Liver (tissue), 9 donors: ENCODE results near the gene PTRH1. TPM values are rescaled to one million over a fixed set of nuclear protein-coding genes. Genes with fewer than 3 reads are reported as not detected.

Experiments used
- DNase-seq: peaks from one replicate; pipeline ENCODE4 v3.0.0-alpha.2; 2017; ENCODE audit warnings: low spot score
- H3K27ac ChIP-seq, 2 donors: one replicate each; pipeline ENCODE4 v1.7.0; 2013; ENCODE audit warnings: inconsistent platforms in 2 of 2, low read length in 2 of 2, control low read depth in 1 of 2, low read depth in 1 of 2, mild to moderate bottlenecking in 1 of 2
- H3K27me3 ChIP-seq, 4 donors: one replicate each; pipeline versions ENCODE4 v1.6.1 to v1.7.0; 2013; ENCODE audit warnings: low read length in 3 of 4, inconsistent platforms in 1 of 4, mild to moderate bottlenecking in 1 of 4, moderate library complexity in 1 of 4; ENCODE audit not compliant: control insufficient read depth in 4 of 4, insufficient read depth in 4 of 4
- H3K36me3 ChIP-seq, 4 donors: one replicate each; pipeline versions ENCODE4 v1.6.1 to v1.7.0; 2013; ENCODE audit warnings: low read length in 3 of 4, mild to moderate bottlenecking in 3 of 4, low read depth in 1 of 4, moderate library complexity in 1 of 4; ENCODE audit not compliant: control insufficient read depth in 4 of 4, insufficient read depth in 3 of 4
- H3K4me1 ChIP-seq, 4 donors: one replicate each; pipeline versions ENCODE4 v1.6.1 to v1.7.0; 2013; ENCODE audit warnings: low read length in 3 of 4, mild to moderate bottlenecking in 3 of 4, moderate library complexity in 1 of 4; ENCODE audit not compliant: control insufficient read depth in 4 of 4, insufficient read depth in 4 of 4
- H3K4me3 ChIP-seq, 3 donors: one replicate each; pipeline versions ENCODE4 v1.6.1 to v1.7.0; 2013; ENCODE audit warnings: low read length in 3 of 3, control low read depth in 1 of 3, low read depth in 1 of 3, mild to moderate bottlenecking in 1 of 3
- H3K9ac ChIP-seq, 2 donors: one replicate each; pipeline ENCODE4 v1.7.0; 2013; ENCODE audit warnings: low read length in 2 of 2, mild to moderate bottlenecking in 2 of 2, moderate library complexity in 2 of 2, control low read depth in 1 of 2, low read depth in 1 of 2
- H3K9me3 ChIP-seq, 4 donors: one replicate each; pipeline versions ENCODE4 v1.6.1 to v1.7.0; 2013; ENCODE audit warnings: low read length in 3 of 4; ENCODE audit not compliant: control insufficient read depth in 4 of 4
- ATF3 ChIP-seq: IDR thresholded peaks from 2 replicates; pipeline ENCODE4 v1.6.1; 2016; ENCODE audit warnings: antibody characterized with exemption
- EGR1 ChIP-seq, 2 donors: IDR thresholded peaks; 2 replicates each; pipeline ENCODE4 v1.6.1; 2016 to 2018; ENCODE audit warnings: antibody characterized with exemption in 2 of 2, low read depth in 2 of 2
- FOXA2 ChIP-seq: IDR thresholded peaks from 2 replicates; pipeline ENCODE4 v1.6.1; 2016; ENCODE audit warnings: antibody characterized with exemption
- GABPA ChIP-seq, 2 donors: IDR thresholded peaks in 1 of 2; conservative IDR thresholded peaks in 1 of 2; 2 replicates each; pipeline ENCODE4 v1.6.1; 2016; ENCODE audit warnings: antibody characterized with exemption in 2 of 2, mild to moderate bottlenecking in 1 of 2, moderate library complexity in 1 of 2
- HNF4A ChIP-seq, 2 donors: conservative IDR thresholded peaks; 2 replicates each; pipeline ENCODE4 v1.6.1; 2016; ENCODE audit warnings: antibody characterized with exemption in 2 of 2, mild to moderate bottlenecking in 2 of 2
- HNF4G ChIP-seq: IDR thresholded peaks from 2 replicates; pipeline ENCODE4 v1.6.1; 2016; ENCODE audit warnings: antibody characterized with exemption
- JUND ChIP-seq, 2 donors: IDR thresholded peaks; 2 replicates each; pipeline ENCODE4 v1.6.1; 2016; ENCODE audit warnings: antibody characterized with exemption in 2 of 2
- NR2F2 ChIP-seq: IDR thresholded peaks from 2 replicates; pipeline ENCODE4 v1.6.1; 2016; ENCODE audit warnings: antibody characterized with exemption
- RAD21 ChIP-seq, 2 donors: IDR thresholded peaks; 2 replicates each; pipeline ENCODE4 v1.6.1; 2016; ENCODE audit warnings: antibody characterized with exemption in 2 of 2, mild to moderate bottlenecking in 2 of 2
- REST ChIP-seq: IDR thresholded peaks from 2 replicates; pipeline ENCODE4 v1.6.1; 2016; ENCODE audit warnings: antibody characterized with exemption, mild to moderate bottlenecking
- RXRA ChIP-seq, 2 donors: IDR thresholded peaks; 2 replicates each; pipeline ENCODE4 v1.6.1; 2017 to 2018; ENCODE audit warnings: antibody characterized with exemption in 2 of 2, mild to moderate bottlenecking in 1 of 2
- TAF1 ChIP-seq: conservative IDR thresholded peaks from 2 replicates; pipeline ENCODE4 v1.6.1; 2016; ENCODE audit warnings: antibody characterized with exemption, mild to moderate bottlenecking
- YY1 ChIP-seq: IDR thresholded peaks from 2 replicates; pipeline ENCODE4 v1.6.1; 2016; ENCODE audit warnings: antibody characterized with exemption, mild to moderate bottlenecking
- ZBTB33 ChIP-seq: IDR thresholded peaks from 2 replicates; pipeline ENCODE4 v1.6.1; 2016; ENCODE audit warnings: antibody characterized with exemption
- WGBS: extraction: QIAGEN DNeasy Blood & Tissue Kit; methylation state at CpG from one replicate; pipeline ENCODE4 v1.1.7; 2013; 5-methylcytosine and 5-hydroxymethylcytosine counted together
- polyA plus RNA-seq, 2 donors: library from polyadenylated mRNA; stranded (reverse) in 1 of 2; unstranded in 1 of 2; fragments of 200-250 nt in 1 of 2; fragments of >200 nt in 1 of 2; fragmentation: Nextera tagmentation in 1 of 2; extraction: Ambion mirVana in 1 of 2; gene quantifications; one replicate each; pipeline versions ENCODE4 v1.2.1 to v1.2.3, GENCODE V29; 2013 to 2015
- total RNA-seq, 2 donors: library from RNA; depleted of rRNA; stranded (reverse); fragments of >200 nt; gene quantifications; one replicate each; pipeline ENCODE4 v1.2.3, GENCODE V29; 2014
- TF ChIP-seq, protein P1 (sequence below): IDR thresholded peaks from 2 replicates; pipeline ENCODE4 v1.6.1; 2016; ENCODE audit warnings: antibody characterized with exemption
- TF ChIP-seq, protein P2 (sequence below): fragments of 150-350 bp; IDR thresholded peaks from 2 replicates; pipeline ENCODE4 v1.5.1; 2017; ENCODE audit warnings: improper control_type of control experiment, low read depth, low read length; ENCODE audit not compliant: missing input control
- donor health status: healthy.
- donor health status: healthy.
- donor health status: healthy.
- donor health status: healthy.
- donor health status: healthy.

PTRH1 gene
- total and polyA plus RNA-seq, 4 donors = 6.7 to 21.6 (median 9.7) TPM

- under 1% methylated on average over 44 of the region's 44 CpGs for WGBS
These were observed 453 bp downstream of the PTRH1 start for GRCh38 chr9:127714951-127715469.

GRCh38 chr9:127714020-127714750, 1.3 kb downstream of the PTRH1 start:
- Histone ChIP-seq H3K4me3 (no peak overlapping the region), H3K9ac (no peak overlapping the region), H3K36me3 (no peaks in the 10 kb centered on the region), H3K27ac (no peak overlapping the region), H3K27me3 (no peaks in the 10 kb centered on the region), H3K4me1 (peaks cover 4 to 12% (median 8%) of the 10 kb centered on the region in 4 donors), H3K9me3 (no peaks in the 10 kb centered on the region)
- 84% methylated on average over 19 of the region's 19 CpGs for WGBS
- DNase-seq = no peak
- TF ChIP-seq RAD21 (IDR thresholded peaks at IDR 0.05) = no peak
- TF ChIP-seq RXRA (IDR thresholded peaks at IDR 0.05) = no peak
- TF ChIP-seq GABPA (IDR thresholded peaks at IDR 0.05 in 1 of 2, conservative IDR thresholded peaks at IDR 0.05 in 1 of 2) = no peak
- TF ChIP-seq REST = no peak
- no peak for TF ChIP-seq NR2F2
- TF ChIP-seq, protein P1, sequence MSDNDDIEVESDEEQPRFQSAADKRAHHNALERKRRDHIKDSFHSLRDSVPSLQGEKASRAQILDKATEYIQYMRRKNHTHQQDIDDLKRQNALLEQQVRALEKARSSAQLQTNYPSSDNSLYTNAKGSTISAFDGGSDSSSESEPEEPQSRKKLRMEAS = no peak
- TF ChIP-seq JUND (IDR thresholded peaks at IDR 0.05) = no peak
- TF ChIP-seq, protein P2, sequence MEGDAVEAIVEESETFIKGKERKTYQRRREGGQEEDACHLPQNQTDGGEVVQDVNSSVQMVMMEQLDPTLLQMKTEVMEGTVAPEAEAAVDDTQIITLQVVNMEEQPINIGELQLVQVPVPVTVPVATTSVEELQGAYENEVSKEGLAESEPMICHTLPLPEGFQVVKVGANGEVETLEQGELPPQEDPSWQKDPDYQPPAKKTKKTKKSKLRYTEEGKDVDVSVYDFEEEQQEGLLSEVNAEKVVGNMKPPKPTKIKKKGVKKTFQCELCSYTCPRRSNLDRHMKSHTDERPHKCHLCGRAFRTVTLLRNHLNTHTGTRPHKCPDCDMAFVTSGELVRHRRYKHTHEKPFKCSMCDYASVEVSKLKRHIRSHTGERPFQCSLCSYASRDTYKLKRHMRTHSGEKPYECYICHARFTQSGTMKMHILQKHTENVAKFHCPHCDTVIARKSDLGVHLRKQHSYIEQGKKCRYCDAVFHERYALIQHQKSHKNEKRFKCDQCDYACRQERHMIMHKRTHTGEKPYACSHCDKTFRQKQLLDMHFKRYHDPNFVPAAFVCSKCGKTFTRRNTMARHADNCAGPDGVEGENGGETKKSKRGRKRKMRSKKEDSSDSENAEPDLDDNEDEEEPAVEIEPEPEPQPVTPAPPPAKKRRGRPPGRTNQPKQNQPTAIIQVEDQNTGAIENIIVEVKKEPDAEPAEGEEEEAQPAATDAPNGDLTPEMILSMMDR = no peak
- no peak for TF ChIP-seq YY1
- no peak for TF ChIP-seq ZBTB33
- TF ChIP-seq HNF4G = no peak
- TF ChIP-seq ATF3 = no peak
- TF ChIP-seq FOXA2 = no peak

More at GRCh38 chr9:127714951-127715469, 453 bp downstream of the PTRH1 start:
- Histone ChIP-seq H3K4me1 (peaks cover 4 to 12% (median 8%) of the 10 kb centered on the region in 4 donors), H3K9me3 (no peaks in the 10 kb centered on the region), H3K4me3 (peak overlapping the region; percentile 71 to 86 (median 78)), H3K9ac (peak overlapping the region in 1 of 2 donors; percentile 16), H3K36me3 (no peaks in the 10 kb centered on the region), H3K27me3 (no peaks in the 10 kb centered on the region), H3K27ac (peak overlapping the region in 1 of 2 donors; percentile 72)
- DNase-seq = no peak
- TF ChIP-seq HNF4G (no peak), JUND (IDR thresholded peaks at IDR 0.05) (no peak), TAF1 (no peak), EGR1 (IDR thresholded peaks at IDR 0.05; ENCODE audit: low read depth in 2 of 2) (no peak), YY1 (no peak), HNF4A (conservative IDR thresholded peaks at IDR 0.05) (no peak), FOXA2 (no peak)
